ENCODE results near the gene CYLC1. TPM values are rescaled to one million over a fixed set of nuclear protein-coding genes. Genes with fewer than 3 reads are reported as not detected.

The CYLC1 gene
- total and polyA plus RNA-seq, 2 of the 13 experiments (the other 11 are each of a cell fraction or from before 2014, with no cell fraction given): not detected

GRCh38 chrX:83906921-83907320, 46.0 kb downstream of the CYLC1 start (continued):
- no peak for TF ChIP-seq ZNF605 (CRISPR knock-in tag; IDR thresholded peaks at IDR 0.05)
- no peak for TF ChIP-seq ZKSCAN5 (CRISPR knock-in tag; IDR thresholded peaks at IDR 0.05)
- TF ChIP-seq GLMP (CRISPR knock-in tag; IDR thresholded peaks at IDR 0.05; ENCODE audit: borderline replicate concordance): no peak
- no peak for TF ChIP-seq ZSCAN21 (CRISPR knock-in tag; IDR thresholded peaks at IDR 0.05; ENCODE audit: borderline replicate concordance)
- TF ChIP-seq ZMAT3 (CRISPR knock-in tag; conservative IDR thresholded peaks at IDR 0.05): no peak
- TF ChIP-seq MTA1 (CRISPR knock-in tag; IDR thresholded peaks at IDR 0.05; ENCODE audit: borderline replicate concordance): no peak

- CTCF ChIA-PET (ENCODE audit: low intra/inter-chr PET ratio, low total read pairs): no interaction called here
- no peaks in the 10 kb centered on the region for H3K9me3 ChIP-seq (ENCODE audit: low read length)
- POLR2A ChIA-PET: no interaction called here
- intact Hi-C loops (cut with micrococcal nuclease; ENCODE audit: unreplicated experiment) (no loop called here), in situ Hi-C loops (cut with HindIII; ENCODE audit: extremely low pct_ligation_motif_present, low pct_unique_long_range_greater_than_20kb) (no loop called here)
- H4K20me1 ChIP-seq (ENCODE audit: insufficient read depth, low read length): no peaks in the 10 kb centered on the region
- TF ChIP-seq CTCF (CRISPR knock-in tag; IDR thresholded peaks at IDR 0.05): 0 out of 2 replicates have a peak, but pooled peaks have one; percentile 11
- TF ChIP-seq TBX2 (CRISPR knock-in tag; IDR thresholded peaks at IDR 0.05; ENCODE audit: borderline replicate concordance): no peak
- no peak overlapping the region for H3K4me3 ChIP-seq (replicated peaks in 1 of 3; ENCODE audit: insufficient read depth in 1 of 3, low read depth in 2 of 3, low read length in 3 of 3)
- no peaks in the 10 kb centered on the region for H3K79me2 ChIP-seq (ENCODE audit: insufficient read depth, low read length)
- DNase-seq (ENCODE audit: low spot score) (no peak), FAIRE-seq (peak; percentile 58), ATAC-seq (no peak)
- H3K27me3 ChIP-seq (ENCODE audit: control insufficient read depth in 1 of 2, insufficient read depth in 2 of 2, low read length in 2 of 2): no peaks in the 10 kb centered on the region
- WGBS (ENCODE audit: low lambda C conversion rate): 21% methylated on average over 2 of the region's 2 CpGs
- H3K36me3 ChIP-seq (replicated peaks in 1 of 2; ENCODE audit: control insufficient read depth in 1 of 2, insufficient read depth in 2 of 2, low read length in 2 of 2): no peaks in the 10 kb centered on the region
- H3K4me2 ChIP-seq (ENCODE audit: low read depth, low read length): no peak overlapping the region
- H3K4me1 ChIP-seq (ENCODE audit: insufficient read depth, low read length): no peaks in the 10 kb centered on the region
- BruUV-seq (replicated peaks): no TSS peak
- no peak overlapping the region for H3K9ac ChIP-seq (ENCODE audit: insufficient read depth, low read depth, low read length)
- no peak overlapping the region for H2AFZ ChIP-seq (ENCODE audit: low read length)
- no peak overlapping the region for H3K27ac ChIP-seq (ENCODE audit: extremely low read length, insufficient read depth, low read length)
Measured at GRCh38 chrX:83916525-83916924, 55.6 kb downstream of the CYLC1 start.

Measured in HepG2 (cell line).